ENCODE results near the gene C1QL4.
"Not testable (repeated sequence)": the region's sequence is repeated elsewhere in the genome, so short reads cannot be mapped to it uniquely, and the experiment has no call there.

The C1QL4 gene

GRCh38 chr12:49335955-49336644 is 888 bp downstream of the C1QL4 start:
- no peak for DNase-seq (ENCODE audit: low read depth, low spot score)
- no peak overlapping the region for H3K4me3 ChIP-seq (ENCODE audit: low read length)

GRCh38 chr12:49335118-49335954 is 1.7 kb downstream of the C1QL4 start:
- H3K4me3 ChIP-seq (ENCODE audit: low read length): no peak overlapping the region
- DNase-seq (ENCODE audit: low read depth, low spot score): no peak

- no peak overlapping the region for H3K4me3 ChIP-seq (ENCODE audit: low read length)
- DNase-seq (ENCODE audit: low read depth, low spot score): no peak
Measured at GRCh38 chr12:49334681-49335080, 2.3 kb downstream of the C1QL4 start.

- no peak overlapping the region for H3K4me3 ChIP-seq (ENCODE audit: low read length)
- DNase-seq (ENCODE audit: low read depth, low spot score): no peak
Measured at GRCh38 chr12:49334226-49334625, 2.8 kb downstream of the C1QL4 start.

- H3K4me3 ChIP-seq (ENCODE audit: low read length); DNase-seq (ENCODE audit: low read depth, low spot score): not testable (repeated sequence)
Measured at GRCh38 chr12:49333778-49334177, 3.2 kb downstream of the C1QL4 start.

GRCh38 chr12:49332891-49333371 is 4.1 kb downstream of the C1QL4 start:
- no peak overlapping the region for H3K4me3 ChIP-seq (ENCODE audit: low read length)
- DNase-seq (ENCODE audit: low read depth, low spot score): no peak

GRCh38 chr12:49332441-49332861 is 4.5 kb downstream of the C1QL4 start:
- DNase-seq (ENCODE audit: low read depth, low spot score): no peak
- no peak overlapping the region for H3K4me3 ChIP-seq (ENCODE audit: low read length)

- DNase-seq (ENCODE audit: low read depth, low spot score): no peak
- no peak overlapping the region for H3K4me3 ChIP-seq (ENCODE audit: low read length)
Measured at GRCh38 chr12:49331380-49332222, 5.4 kb downstream of the C1QL4 start.

GRCh38 chr12:49330631-49331379 is 6.2 kb downstream of the C1QL4 start:
- no peak overlapping the region for H3K4me3 ChIP-seq (ENCODE audit: low read length)
- no peak for DNase-seq (ENCODE audit: low read depth, low spot score)

GRCh38 chr12:49330032-49330619 is 6.9 kb downstream of the C1QL4 start:
- DNase-seq (ENCODE audit: low read depth, low spot score): no peak
- H3K4me3 ChIP-seq (ENCODE audit: low read length): no peak overlapping the region

- no peak for DNase-seq (ENCODE audit: low read depth, low spot score)
- no peak overlapping the region for H3K4me3 ChIP-seq (ENCODE audit: low read length)
Measured at GRCh38 chr12:49328816-49329215, 8.2 kb downstream of the C1QL4 start.

GRCh38 chr12:49327887-49328286 is 9.1 kb downstream of the C1QL4 start:
- DNase-seq (ENCODE audit: low read depth, low spot score): no peak
- H3K4me3 ChIP-seq (ENCODE audit: low read length): no peak overlapping the region

GRCh38 chr12:49327368-49327767 is 9.6 kb downstream of the C1QL4 start:
- H3K4me3 ChIP-seq (ENCODE audit: low read length): no peak overlapping the region

GRCh38 chr12:49325606-49326005 is 11.4 kb downstream of the C1QL4 start:
- no peak for DNase-seq (ENCODE audit: low read depth, low spot score)
- H3K4me3 ChIP-seq (ENCODE audit: low read length): no peak overlapping the region

More at GRCh38 chr12:49327368-49327767, 9.6 kb downstream of the C1QL4 start:
- DNase-seq (ENCODE audit: low read depth, low spot score): no peak

GRCh38 chr12:49323524-49324097 is 13.4 kb downstream of the C1QL4 start:
- DNase-seq (ENCODE audit: low read depth, low spot score): no peak
- H3K4me3 ChIP-seq (ENCODE audit: low read length): peak overlapping the region; percentile 87

GRCh38 chr12:49322708-49323523 is 14.1 kb downstream of the C1QL4 start, which contains the start of gene TROAP:
Gene TROAP (plus strand): TSS chr12:49323255. CDS start chr12:49323609, 354 bp downstream.
- H3K4me3 ChIP-seq (ENCODE audit: low read length): peak within 1 kb of the TSS; percentile 87
- DNase-seq (ENCODE audit: low read depth, low spot score): peak; percentile 98

GRCh38 chr12:49322367-49322707 is 14.7 kb downstream of the C1QL4 start:
- no peak for DNase-seq (ENCODE audit: low read depth, low spot score)
- peak overlapping the region; percentile 87 for H3K4me3 ChIP-seq (ENCODE audit: low read length)
